Nephron (organoid): ENCODE data around the gene TEKTIP1.

Source experiments
- H3K27ac Mint-ChIP-seq, 3 experiments: 2 replicates each; pipeline ENCODE4 v1.8.0; 2020; ENCODE audit warnings: mixed read lengths in 3 of 3, mild to moderate bottlenecking in 2 of 3, moderate library complexity in 1 of 3
- H3K27me3 Mint-ChIP-seq: 2 replicates; pipeline ENCODE4 v1.8.0; 2021; ENCODE audit warnings: low read depth, mild to moderate bottlenecking, moderate library complexity, mixed read lengths
- H3K36me3 Mint-ChIP-seq: 2 replicates; pipeline ENCODE4 v1.8.0; 2020; ENCODE audit warnings: low read depth, mixed read lengths
- H3K4me1 Mint-ChIP-seq: 2 replicates; pipeline ENCODE4 v1.8.0; 2020; ENCODE audit warnings: mixed read lengths
- H3K4me3 Mint-ChIP-seq, 3 experiments: 2 replicates each; pipeline ENCODE4 v1.8.0; 2020; ENCODE audit warnings: mild to moderate bottlenecking in 3 of 3, mixed read lengths in 3 of 3, moderate library complexity in 2 of 3
- H3K9me3 Mint-ChIP-seq: 2 replicates; pipeline ENCODE4 v1.8.0; 2020; ENCODE audit warnings: mixed read lengths
- CTCF ChIP-seq, 3 experiments: fragments of 200-600 bp; sonication (generic); IDR thresholded peaks; one replicate each; pipeline ENCODE4 v1.5.0; 2021; ENCODE audit warnings: antibody characterized with exemption in 3 of 3; ENCODE audit not compliant: unreplicated experiment in 3 of 3

The TEKTIP1 gene

DNA sequence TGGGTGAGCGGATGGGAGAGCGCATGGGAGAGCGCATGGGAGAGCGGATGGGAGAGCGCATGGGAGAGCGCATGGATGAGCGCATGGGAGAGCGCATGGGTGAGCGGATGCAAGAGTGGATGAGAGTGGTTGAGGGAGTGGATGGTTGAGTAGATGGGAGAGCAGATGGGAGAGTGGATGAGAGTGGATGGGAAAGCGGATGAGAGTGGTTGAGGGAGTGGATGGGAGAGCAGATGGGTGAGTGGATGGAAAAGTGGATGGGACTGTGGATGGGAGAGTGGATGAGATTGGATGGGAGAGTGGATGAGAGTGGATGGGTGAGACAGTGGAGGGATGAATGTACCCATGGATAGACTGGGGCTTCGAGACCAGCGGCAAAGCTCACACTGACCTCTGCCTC is 8.6 kb upstream of the TEKTIP1 start:
- H3K4me1 Mint-ChIP-seq = no peaks in the 10 kb centered on the region
- no peak overlapping the region for H3K4me3 Mint-ChIP-seq
- no peaks in the 10 kb centered on the region for H3K9me3 Mint-ChIP-seq
- no peak for TF ChIP-seq CTCF (IDR thresholded peaks at IDR 0.05; ENCODE audit: unreplicated experiment in 3 of 3)
- no peaks in the 10 kb centered on the region for H3K27me3 Mint-ChIP-seq
- H3K27ac Mint-ChIP-seq = no peak overlapping the region
- peaks cover 26% of the 10 kb centered on the region for H3K36me3 Mint-ChIP-seq

DNA sequence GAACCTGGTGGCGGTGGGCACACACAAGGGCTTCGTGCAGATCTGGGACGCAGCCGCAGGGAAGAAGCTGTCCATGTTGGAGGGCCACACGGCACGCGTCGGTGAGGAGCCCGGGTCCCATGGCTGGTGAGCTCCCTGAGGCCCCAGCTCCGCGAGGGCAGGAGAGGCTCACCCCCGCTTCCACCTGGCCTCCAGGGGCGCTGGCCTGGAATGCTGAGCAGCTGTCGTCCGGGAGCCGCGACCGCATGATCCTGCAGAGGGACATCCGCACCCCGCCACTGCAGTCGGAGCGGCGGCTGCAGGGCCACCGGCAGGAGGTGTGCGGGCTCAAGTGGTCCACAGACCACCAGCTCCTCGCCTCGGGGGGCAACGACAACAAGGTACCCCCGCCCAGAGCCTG is 7.3 kb upstream of the TEKTIP1 start:
- TF ChIP-seq CTCF (IDR thresholded peaks at IDR 0.05; ENCODE audit: unreplicated experiment in 3 of 3) = no peak
- peaks cover 26% of the 10 kb centered on the region for H3K36me3 Mint-ChIP-seq
- H3K27ac Mint-ChIP-seq = no peak overlapping the region
- H3K9me3 Mint-ChIP-seq = no peaks in the 10 kb centered on the region
- H3K4me3 Mint-ChIP-seq = no peak overlapping the region
- no peaks in the 10 kb centered on the region for H3K4me1 Mint-ChIP-seq
- H3K27me3 Mint-ChIP-seq = no peaks in the 10 kb centered on the region

DNA sequence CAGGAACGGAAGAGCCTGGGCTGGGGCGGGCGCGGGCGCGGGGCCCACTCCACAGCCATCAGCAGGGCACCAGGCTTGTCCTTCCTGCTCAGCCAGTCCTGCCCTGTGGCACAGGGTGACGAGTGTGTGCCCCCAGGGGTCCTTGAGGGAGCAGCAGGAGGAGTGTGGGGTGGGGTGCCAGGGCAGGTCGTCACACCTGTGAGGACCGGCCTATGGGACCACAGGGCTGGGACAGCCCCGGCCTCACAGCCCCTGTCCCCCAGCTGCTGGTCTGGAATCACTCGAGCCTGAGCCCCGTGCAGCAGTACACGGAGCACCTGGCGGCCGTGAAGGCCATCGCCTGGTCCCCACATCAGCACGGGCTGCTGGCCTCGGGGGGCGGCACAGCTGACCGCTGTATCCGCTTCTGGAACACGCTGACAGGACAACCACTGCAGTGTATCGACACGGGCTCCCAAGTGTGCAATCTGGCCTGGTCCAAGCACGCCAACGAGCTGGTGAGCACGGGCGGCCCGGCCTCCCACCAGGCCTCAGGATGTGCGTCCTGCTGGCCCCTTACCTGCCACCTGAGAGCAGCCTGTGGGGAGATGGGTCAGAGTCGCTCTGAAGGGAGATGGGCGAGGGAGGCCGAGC is 6.7 kb upstream of the TEKTIP1 start:
- H3K9me3 Mint-ChIP-seq = no peaks in the 10 kb centered on the region
- no peak overlapping the region for H3K27ac Mint-ChIP-seq
- no peak for TF ChIP-seq CTCF (IDR thresholded peaks at IDR 0.05; ENCODE audit: unreplicated experiment in 3 of 3)
- H3K36me3 Mint-ChIP-seq = peaks cover 22% of the 10 kb centered on the region
- no peak overlapping the region for H3K4me3 Mint-ChIP-seq
- H3K27me3 Mint-ChIP-seq = no peaks in the 10 kb centered on the region
- H3K4me1 Mint-ChIP-seq = no peaks in the 10 kb centered on the region

DNA sequence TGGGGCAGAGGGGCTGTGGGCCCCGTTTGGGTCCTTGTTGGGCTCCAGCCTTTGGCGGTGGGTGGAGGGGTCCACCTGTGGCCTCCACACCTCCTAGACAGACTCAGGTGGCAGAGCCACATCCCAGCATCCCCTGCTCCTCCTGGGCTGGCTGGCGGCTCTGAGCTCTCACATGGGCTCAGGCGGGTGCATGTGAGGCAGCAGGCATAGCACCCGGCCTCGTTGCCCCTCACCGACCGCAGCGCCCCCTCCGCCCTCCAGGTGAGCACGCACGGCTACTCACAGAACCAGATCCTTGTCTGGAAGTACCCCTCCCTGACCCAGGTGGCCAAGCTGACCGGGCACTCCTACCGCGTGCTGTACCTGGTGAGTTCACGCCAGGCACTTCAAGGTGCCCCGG is 5.9 kb upstream of the TEKTIP1 start:
- no peak overlapping the region for H3K27ac Mint-ChIP-seq
- H3K27me3 Mint-ChIP-seq = no peaks in the 10 kb centered on the region
- no peaks in the 10 kb centered on the region for H3K9me3 Mint-ChIP-seq
- H3K4me1 Mint-ChIP-seq = no peaks in the 10 kb centered on the region
- no peak for TF ChIP-seq CTCF (IDR thresholded peaks at IDR 0.05; ENCODE audit: unreplicated experiment in 3 of 3)
- H3K36me3 Mint-ChIP-seq = peaks cover 22% of the 10 kb centered on the region
- H3K4me3 Mint-ChIP-seq = no peak overlapping the region

DNA sequence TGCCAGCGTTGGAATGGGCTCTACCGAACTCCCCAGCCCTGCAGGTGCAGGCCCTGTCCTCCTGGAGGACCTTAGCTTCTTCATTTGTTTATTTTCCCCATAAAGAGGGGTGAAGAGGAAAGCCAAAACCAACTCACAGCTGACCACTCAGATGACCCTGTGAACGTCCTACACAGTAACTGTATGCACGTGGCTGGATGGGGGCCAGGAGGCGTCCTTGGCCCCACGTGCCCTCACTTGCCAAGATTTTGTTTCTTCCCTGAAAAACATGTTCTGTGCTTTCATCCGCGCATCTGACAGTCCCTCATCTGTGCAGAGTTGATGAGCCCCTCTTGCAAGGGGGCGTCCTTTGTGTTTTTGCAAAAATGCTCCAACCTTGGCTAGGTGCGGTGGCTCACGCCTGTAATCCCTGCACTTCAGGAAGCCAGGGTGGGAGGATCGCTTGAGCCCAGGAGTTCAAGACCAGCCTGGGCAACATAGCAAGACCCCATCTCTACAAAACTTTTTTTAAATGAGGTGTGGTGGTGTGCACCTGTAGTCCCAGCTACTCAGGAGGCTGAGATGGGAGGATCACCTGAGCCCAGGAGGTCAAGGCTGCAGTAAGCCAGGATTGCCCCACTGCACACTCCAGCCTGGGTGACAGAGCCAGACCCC is 5.3 kb upstream of the TEKTIP1 start:
- no peaks in the 10 kb centered on the region for H3K27me3 Mint-ChIP-seq
- peaks cover 22% of the 10 kb centered on the region for H3K36me3 Mint-ChIP-seq
- no peaks in the 10 kb centered on the region for H3K9me3 Mint-ChIP-seq
- no peaks in the 10 kb centered on the region for H3K4me1 Mint-ChIP-seq
- no peak overlapping the region for H3K27ac Mint-ChIP-seq
- TF ChIP-seq CTCF (IDR thresholded peaks at IDR 0.05; ENCODE audit: unreplicated experiment in 3 of 3) = no peak
- no peak overlapping the region for H3K4me3 Mint-ChIP-seq
